ENCODE measurements around the gene MNX1. TPM values are rescaled to one million over a fixed set of nuclear protein-coding genes. Genes with fewer than 3 reads are reported as not detected.

MNX1 gene
- total RNA-seq, 4 donors from 2014 or later, result not detected

DNA sequence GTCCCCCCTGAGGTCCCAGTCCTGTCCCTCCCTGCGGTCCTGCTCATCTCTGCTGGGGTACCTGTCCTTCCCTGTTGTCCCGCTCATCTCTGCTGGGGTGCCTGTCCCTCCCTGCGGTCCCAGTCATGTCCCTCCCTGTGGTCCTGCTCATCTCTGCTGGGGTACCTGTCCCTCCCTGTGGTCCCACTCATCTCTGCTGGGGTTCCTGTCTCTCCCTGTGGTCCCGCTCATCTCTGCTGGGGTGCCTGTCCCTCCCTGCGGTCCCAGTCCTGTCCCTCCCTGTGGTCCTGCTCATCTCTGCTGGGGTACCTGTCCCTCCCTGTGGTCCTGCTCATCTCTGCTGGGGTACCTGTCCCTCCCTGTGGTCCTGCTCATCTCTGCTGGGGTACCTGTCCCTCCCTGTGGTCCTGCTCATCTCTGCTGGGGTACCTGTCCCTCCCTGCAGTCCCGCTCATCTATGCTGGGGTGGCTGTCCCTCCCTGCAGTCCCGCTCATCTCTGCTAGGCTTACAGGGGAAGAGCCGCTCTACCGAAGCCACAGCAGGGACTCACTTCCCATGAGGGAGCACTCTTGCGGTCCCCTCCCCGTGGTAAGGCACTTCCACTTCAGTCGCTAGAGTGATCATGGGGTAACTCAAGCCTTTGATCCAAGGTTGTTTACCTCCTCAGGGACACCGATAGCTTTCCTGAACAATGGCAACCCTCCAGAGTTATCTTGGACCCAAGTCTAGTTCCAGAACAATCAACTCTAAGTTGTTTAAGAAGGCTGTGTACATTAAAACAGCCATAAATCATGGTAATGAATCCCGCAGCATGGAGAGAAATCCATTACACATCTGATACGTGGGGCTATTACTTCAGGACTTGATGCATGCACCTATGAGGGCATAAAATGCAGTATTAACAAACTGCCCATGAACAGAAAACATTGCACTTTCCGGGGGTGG, 46.8 kb upstream of the MNX1 start:
- Histone ChIP-seq H3K9me3 (peaks cover 0 to 34% (median 2%) of the 10 kb centered on the region in 4 donors), H3K27me3 (no peaks in the 10 kb centered on the region), H3K4me3 (no peak overlapping the region), H3K4me1 (no peaks in the 10 kb centered on the region), H3K27ac (no peak overlapping the region), H3K36me3 (no peaks in the 10 kb centered on the region)
- TF ChIP-seq, protein P1, sequence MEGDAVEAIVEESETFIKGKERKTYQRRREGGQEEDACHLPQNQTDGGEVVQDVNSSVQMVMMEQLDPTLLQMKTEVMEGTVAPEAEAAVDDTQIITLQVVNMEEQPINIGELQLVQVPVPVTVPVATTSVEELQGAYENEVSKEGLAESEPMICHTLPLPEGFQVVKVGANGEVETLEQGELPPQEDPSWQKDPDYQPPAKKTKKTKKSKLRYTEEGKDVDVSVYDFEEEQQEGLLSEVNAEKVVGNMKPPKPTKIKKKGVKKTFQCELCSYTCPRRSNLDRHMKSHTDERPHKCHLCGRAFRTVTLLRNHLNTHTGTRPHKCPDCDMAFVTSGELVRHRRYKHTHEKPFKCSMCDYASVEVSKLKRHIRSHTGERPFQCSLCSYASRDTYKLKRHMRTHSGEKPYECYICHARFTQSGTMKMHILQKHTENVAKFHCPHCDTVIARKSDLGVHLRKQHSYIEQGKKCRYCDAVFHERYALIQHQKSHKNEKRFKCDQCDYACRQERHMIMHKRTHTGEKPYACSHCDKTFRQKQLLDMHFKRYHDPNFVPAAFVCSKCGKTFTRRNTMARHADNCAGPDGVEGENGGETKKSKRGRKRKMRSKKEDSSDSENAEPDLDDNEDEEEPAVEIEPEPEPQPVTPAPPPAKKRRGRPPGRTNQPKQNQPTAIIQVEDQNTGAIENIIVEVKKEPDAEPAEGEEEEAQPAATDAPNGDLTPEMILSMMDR (IDR thresholded peaks at IDR 0.05), result no peak
- no peak for TF ChIP-seq POLR2A (IDR thresholded peaks at IDR 0.05)
- no peak for TF ChIP-seq EP300 (IDR thresholded peaks at IDR 0.05)
- DNase-seq (ENCODE audit: low spot score in 2 of 2), result no peak
- WGBS, 2 donors, result 71 to 75% methylated on average over 14 to 16 of the region's 16 CpGs

- Histone ChIP-seq H3K9me3 (peaks cover 0 to 25% (median 0%) of the 10 kb centered on the region in 4 donors), H3K27me3 (no peaks in the 10 kb centered on the region), H3K4me3 (no peak overlapping the region), H3K4me1 (no peaks in the 10 kb centered on the region), H3K36me3 (no peaks in the 10 kb centered on the region), H3K27ac (no peak overlapping the region)
- TF ChIP-seq, protein P1 (IDR thresholded peaks at IDR 0.05), result no peak
- no peak for TF ChIP-seq POLR2A (IDR thresholded peaks at IDR 0.05)
- TF ChIP-seq EP300 (IDR thresholded peaks at IDR 0.05), result no peak
- DNase-seq (ENCODE audit: low spot score in 2 of 2), result no peak
- 61 to 70% methylated on average over 9 of the region's 9 CpGs for WGBS, 2 donors
Observed at GRCh38 chr7:157056246-157056645, 45.8 kb upstream of the MNX1 start.

DNA sequence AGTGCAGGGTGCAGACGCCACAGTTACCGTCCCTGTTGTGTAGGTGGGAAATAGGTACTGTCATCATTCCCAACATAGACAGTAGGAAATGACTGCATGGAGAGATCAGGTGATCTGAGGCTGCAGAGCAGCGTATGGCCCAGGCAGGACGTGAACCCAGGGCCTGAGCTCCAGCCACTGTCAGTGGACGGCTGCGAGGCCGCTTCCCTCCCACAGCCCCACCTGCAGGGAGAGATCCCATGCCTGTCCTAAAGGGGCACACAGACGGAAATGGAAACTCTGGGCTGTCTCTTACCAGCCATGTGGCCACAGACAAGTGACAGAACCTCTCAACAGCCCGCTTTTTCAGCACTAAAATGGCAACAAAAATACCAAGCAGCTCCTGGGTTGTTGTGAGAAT, 44.5 kb upstream of the MNX1 start:
- Histone ChIP-seq H3K27ac (no peak overlapping the region), H3K4me1 (no peaks in the 10 kb centered on the region), H3K4me3 (no peak overlapping the region), H3K36me3 (no peaks in the 10 kb centered on the region), H3K27me3 (no peaks in the 10 kb centered on the region), H3K9me3 (peaks cover 0 to 20% (median 0%) of the 10 kb centered on the region in 4 donors)
- 71 to 80% methylated on average over 5 to 9 of the region's 9 CpGs for WGBS, 2 donors
- no peak for TF ChIP-seq POLR2A (IDR thresholded peaks at IDR 0.05)
- TF ChIP-seq, protein P1 (IDR thresholded peaks at IDR 0.05), result no peak
- TF ChIP-seq EP300 (IDR thresholded peaks at IDR 0.05), result no peak
- DNase-seq (ENCODE audit: low spot score in 2 of 2), result no peak

DNA sequence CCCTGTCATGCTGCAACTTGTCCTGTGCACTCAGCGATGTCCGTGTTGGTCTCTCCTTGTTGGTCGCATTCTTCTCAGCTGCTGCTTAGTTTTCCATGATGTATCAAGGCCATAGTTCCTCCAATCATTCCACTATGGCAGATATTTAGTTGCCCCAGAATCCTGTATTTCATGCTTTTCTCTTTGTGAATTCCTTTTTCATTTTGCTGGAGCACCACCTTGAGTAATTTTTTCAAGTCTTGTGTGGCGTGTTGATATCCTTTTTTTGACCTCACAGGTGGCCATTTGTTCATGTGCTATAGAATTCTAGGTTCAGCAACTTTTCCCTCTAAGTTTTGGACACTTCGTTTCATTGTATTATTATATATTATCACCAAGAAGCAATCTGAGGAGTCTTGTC, 42.7 kb upstream of the MNX1 start:
- no peak for DNase-seq (ENCODE audit: low spot score in 2 of 2)

More for the DNA sequence above, 42.7 kb upstream of the MNX1 start:
- Histone ChIP-seq H3K36me3 (no peaks in the 10 kb centered on the region), H3K9me3 (peaks cover 0 to 20% (median 0%) of the 10 kb centered on the region in 4 donors), H3K4me1 (no peaks in the 10 kb centered on the region), H3K27ac (no peak overlapping the region), H3K27me3 (no peaks in the 10 kb centered on the region), H3K4me3 (no peak overlapping the region)
- TF ChIP-seq, protein P1 (IDR thresholded peaks at IDR 0.05), result no peak
- no peak for TF ChIP-seq POLR2A (IDR thresholded peaks at IDR 0.05)
- TF ChIP-seq EP300 (IDR thresholded peaks at IDR 0.05), result no peak
- 92% methylated on average over 5 of the region's 5 CpGs for WGBS, 2 donors

Data from tibial nerve (tissue), 4 donors.